ENCODE data around the gene COL6A2. TPM values are rescaled to one million over a fixed set of nuclear protein-coding genes. Genes with fewer than 3 reads are reported as not detected.

COL6A2 gene
- total RNA-seq, 1 experiment from 2014 or later = 111 TPM

GRCh38 chr21:46100426-46100825, 2.5 kb downstream of the COL6A2 start:
- Mint-ChIP-seq H3K27me3 (ENCODE audit: low read depth) (peaks cover 8% of the 10 kb centered on the region), H3K4me1 (peaks cover 6% of the 10 kb centered on the region), H3K27ac (no peak overlapping the region), H3K4me3 (no peak overlapping the region), H3K36me3 (peaks cover 44% of the 10 kb centered on the region), H3K9me3 (peaks cover 39% of the 10 kb centered on the region)
- DNase-seq (ENCODE audit: low spot score) (no peak), ATAC-seq (no peak)
- no peak for TF ChIP-seq NR2C2 (CRISPR knock-in tag; IDR thresholded peaks at IDR 0.05)
- no peak for TF ChIP-seq ZNF396 (CRISPR knock-in tag; IDR thresholded peaks at IDR 0.05; ENCODE audit: borderline replicate concordance)
- TF ChIP-seq AR (CRISPR knock-in tag; IDR thresholded peaks at IDR 0.05) = no peak
- TF ChIP-seq, protein P1, sequence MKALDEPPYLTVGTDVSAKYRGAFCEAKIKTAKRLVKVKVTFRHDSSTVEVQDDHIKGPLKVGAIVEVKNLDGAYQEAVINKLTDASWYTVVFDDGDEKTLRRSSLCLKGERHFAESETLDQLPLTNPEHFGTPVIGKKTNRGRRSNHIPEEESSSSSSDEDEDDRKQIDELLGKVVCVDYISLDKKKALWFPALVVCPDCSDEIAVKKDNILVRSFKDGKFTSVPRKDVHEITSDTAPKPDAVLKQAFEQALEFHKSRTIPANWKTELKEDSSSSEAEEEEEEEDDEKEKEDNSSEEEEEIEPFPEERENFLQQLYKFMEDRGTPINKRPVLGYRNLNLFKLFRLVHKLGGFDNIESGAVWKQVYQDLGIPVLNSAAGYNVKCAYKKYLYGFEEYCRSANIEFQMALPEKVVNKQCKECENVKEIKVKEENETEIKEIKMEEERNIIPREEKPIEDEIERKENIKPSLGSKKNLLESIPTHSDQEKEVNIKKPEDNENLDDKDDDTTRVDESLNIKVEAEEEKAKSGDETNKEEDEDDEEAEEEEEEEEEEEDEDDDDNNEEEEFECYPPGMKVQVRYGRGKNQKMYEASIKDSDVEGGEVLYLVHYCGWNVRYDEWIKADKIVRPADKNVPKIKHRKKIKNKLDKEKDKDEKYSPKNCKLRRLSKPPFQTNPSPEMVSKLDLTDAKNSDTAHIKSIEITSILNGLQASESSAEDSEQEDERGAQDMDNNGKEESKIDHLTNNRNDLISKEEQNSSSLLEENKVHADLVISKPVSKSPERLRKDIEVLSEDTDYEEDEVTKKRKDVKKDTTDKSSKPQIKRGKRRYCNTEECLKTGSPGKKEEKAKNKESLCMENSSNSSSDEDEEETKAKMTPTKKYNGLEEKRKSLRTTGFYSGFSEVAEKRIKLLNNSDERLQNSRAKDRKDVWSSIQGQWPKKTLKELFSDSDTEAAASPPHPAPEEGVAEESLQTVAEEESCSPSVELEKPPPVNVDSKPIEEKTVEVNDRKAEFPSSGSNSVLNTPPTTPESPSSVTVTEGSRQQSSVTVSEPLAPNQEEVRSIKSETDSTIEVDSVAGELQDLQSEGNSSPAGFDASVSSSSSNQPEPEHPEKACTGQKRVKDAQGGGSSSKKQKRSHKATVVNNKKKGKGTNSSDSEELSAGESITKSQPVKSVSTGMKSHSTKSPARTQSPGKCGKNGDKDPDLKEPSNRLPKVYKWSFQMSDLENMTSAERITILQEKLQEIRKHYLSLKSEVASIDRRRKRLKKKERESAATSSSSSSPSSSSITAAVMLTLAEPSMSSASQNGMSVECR (CRISPR knock-in tag; IDR thresholded peaks at IDR 0.05; ENCODE audit: borderline replicate concordance) = no peak
- TF ChIP-seq, protein P2, sequence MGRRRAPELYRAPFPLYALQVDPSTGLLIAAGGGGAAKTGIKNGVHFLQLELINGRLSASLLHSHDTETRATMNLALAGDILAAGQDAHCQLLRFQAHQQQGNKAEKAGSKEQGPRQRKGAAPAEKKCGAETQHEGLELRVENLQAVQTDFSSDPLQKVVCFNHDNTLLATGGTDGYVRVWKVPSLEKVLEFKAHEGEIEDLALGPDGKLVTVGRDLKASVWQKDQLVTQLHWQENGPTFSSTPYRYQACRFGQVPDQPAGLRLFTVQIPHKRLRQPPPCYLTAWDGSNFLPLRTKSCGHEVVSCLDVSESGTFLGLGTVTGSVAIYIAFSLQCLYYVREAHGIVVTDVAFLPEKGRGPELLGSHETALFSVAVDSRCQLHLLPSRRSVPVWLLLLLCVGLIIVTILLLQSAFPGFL (CRISPR knock-in tag; IDR thresholded peaks at IDR 0.05; ENCODE audit: borderline replicate concordance) = no peak
- POLR2A ChIA-PET = no interaction called here
- CTCF ChIA-PET = interaction anchor here (5.0 kb wide), 1 partner anchor 129 kb away, joined by 33 read pairs; no protein-coding TSS in a partner anchor

- Mint-ChIP-seq H3K36me3 (peaks cover 49% of the 10 kb centered on the region), H3K4me3 (no peak overlapping the region), H3K27me3 (ENCODE audit: low read depth) (peaks cover 8% of the 10 kb centered on the region), H3K9me3 (peaks cover 44% of the 10 kb centered on the region), H3K27ac (no peak overlapping the region), H3K4me1 (peaks cover 6% of the 10 kb centered on the region)
- TF ChIP-seq, protein P3, sequence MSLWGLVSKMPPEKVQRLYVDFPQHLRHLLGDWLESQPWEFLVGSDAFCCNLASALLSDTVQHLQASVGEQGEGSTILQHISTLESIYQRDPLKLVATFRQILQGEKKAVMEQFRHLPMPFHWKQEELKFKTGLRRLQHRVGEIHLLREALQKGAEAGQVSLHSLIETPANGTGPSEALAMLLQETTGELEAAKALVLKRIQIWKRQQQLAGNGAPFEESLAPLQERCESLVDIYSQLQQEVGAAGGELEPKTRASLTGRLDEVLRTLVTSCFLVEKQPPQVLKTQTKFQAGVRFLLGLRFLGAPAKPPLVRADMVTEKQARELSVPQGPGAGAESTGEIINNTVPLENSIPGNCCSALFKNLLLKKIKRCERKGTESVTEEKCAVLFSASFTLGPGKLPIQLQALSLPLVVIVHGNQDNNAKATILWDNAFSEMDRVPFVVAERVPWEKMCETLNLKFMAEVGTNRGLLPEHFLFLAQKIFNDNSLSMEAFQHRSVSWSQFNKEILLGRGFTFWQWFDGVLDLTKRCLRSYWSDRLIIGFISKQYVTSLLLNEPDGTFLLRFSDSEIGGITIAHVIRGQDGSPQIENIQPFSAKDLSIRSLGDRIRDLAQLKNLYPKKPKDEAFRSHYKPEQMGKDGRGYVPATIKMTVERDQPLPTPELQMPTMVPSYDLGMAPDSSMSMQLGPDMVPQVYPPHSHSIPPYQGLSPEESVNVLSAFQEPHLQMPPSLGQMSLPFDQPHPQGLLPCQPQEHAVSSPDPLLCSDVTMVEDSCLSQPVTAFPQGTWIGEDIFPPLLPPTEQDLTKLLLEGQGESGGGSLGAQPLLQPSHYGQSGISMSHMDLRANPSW (CRISPR knock-in tag; conservative IDR thresholded peaks at IDR 0.05; ENCODE audit: low read depth) = no peak
- no peak for TF ChIP-seq ZNF396 (CRISPR knock-in tag; IDR thresholded peaks at IDR 0.05; ENCODE audit: borderline replicate concordance)
- TF ChIP-seq ZNF138 (CRISPR knock-in tag; conservative IDR thresholded peaks at IDR 0.05) = no peak
- TF ChIP-seq ZNF416 (CRISPR knock-in tag; IDR thresholded peaks at IDR 0.05) = no peak
- no peak for DNase-seq (ENCODE audit: low spot score)
- ATAC-seq = no peak
- ChIA-PET CTCF (interaction anchor here (5.0 kb wide), 1 partner anchor 129 kb away, joined by 33 read pairs; no protein-coding TSS in a partner anchor), POLR2A (no interaction called here)
These were observed 3.0 kb downstream of the COL6A2 start for GRCh38 chr21:46100906-46101305.

GRCh38 chr21:46104104-46104503, 6.2 kb downstream of the COL6A2 start:
- ATAC-seq (no peak), DNase-seq (ENCODE audit: low spot score) (no peak)
- H3K9me3 Mint-ChIP-seq = peaks cover 69% of the 10 kb centered on the region
- H3K27me3 Mint-ChIP-seq (ENCODE audit: low read depth) = peaks cover 8% of the 10 kb centered on the region
- H3K4me3 Mint-ChIP-seq = no peak overlapping the region
- H3K4me1 Mint-ChIP-seq = peaks cover 14% of the 10 kb centered on the region
- peaks cover 75% of the 10 kb centered on the region for H3K36me3 Mint-ChIP-seq
- H3K27ac Mint-ChIP-seq = no peak overlapping the region
- ChIA-PET POLR2A (no interaction called here), CTCF (no interaction called here)
- TF ChIP-seq ZNF416 (CRISPR knock-in tag; IDR thresholded peaks at IDR 0.05) (no peak), TP53 (CRISPR knock-in tag; IDR thresholded peaks at IDR 0.05) (no peak), SMAD4 (CRISPR knock-in tag; IDR thresholded peaks at IDR 0.05) (no peak), MXD4 (CRISPR knock-in tag; IDR thresholded peaks at IDR 0.05; ENCODE audit: borderline replicate concordance) (no peak), FOXJ3 (CRISPR knock-in tag; IDR thresholded peaks at IDR 0.05; ENCODE audit: borderline replicate concordance) (no peak), RELA (CRISPR knock-in tag; IDR thresholded peaks at IDR 0.05; ENCODE audit: borderline replicate concordance) (no peak), TCF7 (CRISPR knock-in tag; IDR thresholded peaks at IDR 0.05; ENCODE audit: low read depth) (no peak)
- TF ChIP-seq, protein P4, sequence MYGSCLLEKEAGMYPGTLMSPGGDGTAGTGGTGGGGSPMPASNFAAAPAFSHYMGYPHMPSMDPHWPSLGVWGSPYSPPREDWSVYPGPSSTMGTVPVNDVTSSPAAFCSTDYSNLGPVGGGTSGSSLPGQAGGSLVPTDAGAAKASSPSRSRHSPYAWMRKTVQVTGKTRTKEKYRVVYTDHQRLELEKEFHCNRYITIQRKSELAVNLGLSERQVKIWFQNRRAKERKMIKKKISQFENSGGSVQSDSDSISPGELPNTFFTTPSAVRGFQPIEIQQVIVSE (CRISPR knock-in tag; IDR thresholded peaks at IDR 0.05; ENCODE audit: borderline replicate concordance) = no peak
- TF ChIP-seq, protein P5, sequence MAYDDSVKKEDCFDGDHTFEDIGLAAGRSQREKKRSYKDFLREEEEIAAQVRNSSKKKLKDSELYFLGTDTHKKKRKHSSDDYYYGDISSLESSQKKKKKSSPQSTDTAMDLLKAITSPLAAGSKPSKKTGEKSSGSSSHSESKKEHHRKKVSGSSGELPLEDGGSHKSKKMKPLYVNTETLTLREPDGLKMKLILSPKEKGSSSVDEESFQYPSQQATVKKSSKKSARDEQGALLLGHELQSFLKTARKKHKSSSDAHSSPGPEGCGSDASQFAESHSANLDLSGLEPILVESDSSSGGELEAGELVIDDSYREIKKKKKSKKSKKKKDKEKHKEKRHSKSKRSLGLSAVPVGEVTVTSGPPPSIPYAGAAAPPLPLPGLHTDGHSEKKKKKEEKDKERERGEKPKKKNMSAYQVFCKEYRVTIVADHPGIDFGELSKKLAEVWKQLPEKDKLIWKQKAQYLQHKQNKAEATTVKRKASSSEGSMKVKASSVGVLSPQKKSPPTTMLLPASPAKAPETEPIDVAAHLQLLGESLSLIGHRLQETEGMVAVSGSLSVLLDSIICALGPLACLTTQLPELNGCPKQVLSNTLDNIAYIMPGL (CRISPR knock-in tag; IDR thresholded peaks at IDR 0.05) = no peak
